ENCODE results near the gene KIF3C. TPM values are rescaled to one million over a fixed set of nuclear protein-coding genes. Genes with fewer than 3 reads are reported as not detected.

Gene KIF3C
- total and polyA plus RNA-seq, 9 of the 15 experiments (the other 6 are each of a cell fraction or from before 2014, with no cell fraction given), result 0.69 to 6.7 (median 3.3) TPM

DNA sequence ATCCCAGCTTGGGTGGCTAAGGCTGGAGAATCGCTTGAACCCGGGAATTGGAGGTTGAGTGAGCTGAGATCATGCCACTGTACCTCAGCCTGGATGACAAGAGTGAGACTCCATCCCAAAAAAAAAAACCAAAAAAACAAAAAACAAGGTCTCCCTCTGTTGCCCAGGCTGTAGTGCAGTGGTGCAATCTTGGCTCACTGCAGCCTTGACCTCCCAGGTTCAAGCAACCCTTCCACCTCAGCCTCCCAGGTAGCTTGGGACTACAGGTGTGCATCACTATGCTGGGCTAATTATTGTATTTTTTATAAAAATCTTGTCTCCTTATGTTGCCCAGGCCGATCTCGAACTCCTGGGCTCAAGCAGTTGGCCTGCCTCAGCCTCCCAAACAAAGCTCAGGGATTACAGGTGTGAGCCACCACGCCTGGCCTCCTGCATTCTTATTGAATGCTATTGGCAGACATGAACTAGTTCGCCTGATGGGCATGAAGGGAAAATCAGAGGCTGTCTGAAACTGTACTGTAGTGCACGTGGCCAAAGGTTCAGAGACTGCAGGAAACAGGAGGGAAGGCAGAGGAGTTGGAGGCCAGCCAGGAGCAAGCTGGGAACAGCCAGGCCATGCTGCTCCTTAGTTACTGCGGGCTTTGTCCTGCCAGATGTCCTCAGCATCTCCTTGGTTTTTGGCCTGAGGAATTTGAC, 88.0 kb downstream of the KIF3C start:
- no peak overlapping the region for H2AFZ ChIP-seq (ENCODE audit: low read depth, low read length)
- TF ChIP-seq ZNF239 (CRISPR knock-in tag; IDR thresholded peaks at IDR 0.05) (no peak), NFIC (IDR thresholded peaks at IDR 0.05) (peak; percentile 66), EWSR1 (IDR thresholded peaks at IDR 0.05; ENCODE audit: borderline replicate concordance, low read depth, partially characterized antibody) (no peak), KAT8 (IDR thresholded peaks at IDR 0.05; ENCODE audit: low read depth) (no peak), TBL1XR1 (IDR thresholded peaks at IDR 0.05; ENCODE audit: low read length in 2 of 2) (no peak)
- TF ChIP-seq, protein P1, sequence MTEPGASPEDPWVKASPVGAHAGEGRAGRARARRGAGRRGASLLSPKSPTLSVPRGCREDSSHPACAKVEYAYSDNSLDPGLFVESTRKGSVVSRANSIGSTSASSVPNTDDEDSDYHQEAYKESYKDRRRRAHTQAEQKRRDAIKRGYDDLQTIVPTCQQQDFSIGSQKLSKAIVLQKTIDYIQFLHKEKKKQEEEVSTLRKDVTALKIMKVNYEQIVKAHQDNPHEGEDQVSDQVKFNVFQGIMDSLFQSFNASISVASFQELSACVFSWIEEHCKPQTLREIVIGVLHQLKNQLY (CRISPR knock-in tag; conservative IDR thresholded peaks at IDR 0.05), result no peak
- no peaks in the 10 kb centered on the region; a peak in 1 of 5 replicates for H3K4me1 ChIP-seq (replicated peaks in 1 of 2; ENCODE audit: control insufficient read depth in 2 of 2, insufficient read depth in 2 of 2, low read length in 2 of 2)
- no peak overlapping the region for H3K4me3 ChIP-seq
- no peaks in the 10 kb centered on the region for H3K9me1 ChIP-seq (ENCODE audit: control insufficient read depth, insufficient read depth, low read length)
- H3K36me3 ChIP-seq (ENCODE audit: control insufficient read depth, insufficient read depth, low read length), result no peaks in the 10 kb centered on the region
- CTCF ChIA-PET (ENCODE audit: low intra/inter-chr PET ratio), result no interaction called here
- ATAC-seq (0 out of 3 replicates have a peak, but pooled peaks have one; percentile 50), FAIRE-seq (no peak), DNase-seq (ENCODE audit: extremely low read depth in 1 of 4, low spot score in 3 of 4) (no peak)
- H3K27ac ChIP-seq (ENCODE audit: extremely low read depth, low read depth, low read length), result no peak overlapping the region
- 30% methylated on average over 8 of the region's 8 CpGs for WGBS (ENCODE audit: insufficient coverage, low coverage, missing lambda C conversion rate)
- POLR2A ChIA-PET, result interaction anchor here (0.7 to 1.8 kb wide), 3 partner anchors 15 to 84 kb away, joined by 3 to 5 read pairs (median 3); no protein-coding TSS in a partner anchor
- no peaks in the 10 kb centered on the region for H4K20me1 ChIP-seq (replicated peaks; ENCODE audit: control insufficient read depth, insufficient read depth, low read length)
- H3K4me2 ChIP-seq (ENCODE audit: insufficient read depth, low read length), result no peak overlapping the region
- no TSS peak for BruUV-seq (replicated peaks)
- H3K79me2 ChIP-seq (ENCODE audit: control insufficient read depth, insufficient read depth, low read length), result no peaks in the 10 kb centered on the region
- H3K27me3 ChIP-seq (ENCODE audit: control insufficient read depth in 2 of 2, insufficient read depth in 2 of 2, low read length in 2 of 2), result no peaks in the 10 kb centered on the region
- intact Hi-C loops (cut with micrococcal nuclease), result no loop called here
- H3K9me3 ChIP-seq (replicated peaks; ENCODE audit: control insufficient read depth, insufficient read depth, low read depth, low read length), result no peaks in the 10 kb centered on the region
- in situ Hi-C loops (cut with MboI), result no loop called here
- no peak overlapping the region for H3K9ac ChIP-seq (ENCODE audit: insufficient read depth in 1 of 2, low read depth in 2 of 2, low read length in 2 of 2)
